Psoas muscle (tissue), 8 donors: ENCODE results near the gene LRRIQ3. TPM values are rescaled to one million over a fixed set of nuclear protein-coding genes. Genes with fewer than 3 reads are reported as not detected.
"Not testable (repeated sequence)": the region's sequence is repeated elsewhere in the genome, so short reads cannot be mapped to it uniquely, and the experiment has no call there.

Source experiments
- ATAC-seq, 4 donors: fragments of 200-7000 bp; cut with Tn5 transposase; one replicate each; pipeline ENCODE4 v1.9.1; 2020; ENCODE audit warnings: moderate library complexity in 3 of 4, mild to moderate bottlenecking in 2 of 4
- DNase-seq, 2 donors: peaks; one replicate each; pipeline ENCODE4 v3.0.0-alpha.2; 2020
- H3K27ac ChIP-seq: fragments of 200-600 bp; one replicate; pipeline ENCODE4 v1.8.0; 2022
- H3K27me3 ChIP-seq, 3 donors: fragments of 200-600 bp in 1 of 3; one replicate each; pipeline versions ENCODE4 v1.6.1 to v1.8.0; 2013 to 2022; ENCODE audit warnings: low read length in 2 of 3, mild to moderate bottlenecking in 2 of 3, moderate library complexity in 1 of 3; ENCODE audit not compliant: insufficient read depth in 3 of 3
- H3K36me3 ChIP-seq, 2 donors: fragments of 200-600 bp in 1 of 2; one replicate each; pipeline versions ENCODE4 v1.6.1 to v1.8.0; 2013 to 2022; ENCODE audit warnings: low read depth in 1 of 2, mild to moderate bottlenecking in 1 of 2, moderate library complexity in 1 of 2; ENCODE audit not compliant: insufficient read depth in 1 of 2
- H3K4me1 ChIP-seq: fragments of 200-600 bp; one replicate; pipeline ENCODE4 v1.8.0; 2022
- H3K4me3 ChIP-seq: fragments of 200-600 bp; one replicate; pipeline ENCODE4 v1.8.0; 2022; ENCODE audit warnings: mild to moderate bottlenecking
- H3K9me3 ChIP-seq: fragments of 200-600 bp; one replicate; pipeline ENCODE4 v1.8.0; 2022
- CTCF ChIP-seq: fragments of 200-600 bp; IDR thresholded peaks from one replicate; pipeline ENCODE4 v1.8.0; 2022; ENCODE audit warnings: antibody characterized with exemption
- WGBS, 3 donors: extraction: QIAGEN DNeasy Blood & Tissue Kit; methylation state at CpG; one replicate each; pipeline versions ENCODE4 v1.1.6 to v1.1.7; 2013; 5-methylcytosine and 5-hydroxymethylcytosine counted together
- intact Hi-C, 2 donors: fragments of 100-400 bp; cut with DNase I; formaldehyde crosslinking; loops; one replicate each; pipeline versions ENCODE4 v1.11.0 to v1.14.2; 2022
- polyA plus RNA-seq, 3 donors: library from polyadenylated mRNA; stranded (reverse); fragments of 200-250 nt; gene quantifications; one replicate each; pipeline ENCODE4 v1.2.3, GENCODE V29; 2013
- total RNA-seq, 4 donors: library from RNA; stranded (reverse); fragmentation: NEBNext Ultra II Directional in 2 of 4; extraction: Animal tissue kit (Norgen Biotek cat#: 25700) in 2 of 4; gene quantifications; one replicate each; pipeline versions ENCODE4 v1.2.1 to v1.2.4, GENCODE V29; 2021 to 2023
- donor health status: healthy with polysubstance abuse.
- donor health status: DM: no; HTN: no; CAD: no; lungs with moderate emphysema.
- donor health status: Bipolar disorder and iron deficiency.
- donor health status: healthy.
- donor health status: DM: yes; HTN: yes; CAD: no.
- donor health status: DM: no; HTN: no; CAD: no.
- donor health status: DM: no; HTN: no; CAD: no.
- donor health status: DM: yes; HTN: yes; CAD: no.

LRRIQ3 gene
- total and polyA plus RNA-seq, 7 donors = 0.19 to 1.3 (median 0.45) TPM

DNA sequence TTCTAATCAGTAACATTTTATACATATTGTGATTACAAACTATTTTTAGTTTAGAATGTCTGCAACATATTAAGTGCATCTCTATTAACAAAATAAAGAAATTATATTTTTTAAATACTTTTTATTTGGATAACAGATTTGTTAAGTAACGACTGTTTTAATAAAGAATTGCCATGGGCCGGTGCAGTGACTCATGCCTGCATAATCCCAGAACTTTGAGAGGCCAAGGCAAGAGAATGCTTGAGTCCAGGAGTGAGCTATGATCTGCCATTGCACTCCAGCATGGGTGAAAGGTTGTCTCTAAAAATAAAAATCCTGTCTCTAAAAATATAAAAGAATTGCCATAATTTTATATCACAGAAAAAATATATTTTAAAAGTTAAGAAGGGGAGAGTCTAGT is 4.1 kb downstream of the LRRIQ3 start:
- ATAC-seq (no peak), DNase-seq (no peak)
- Histone ChIP-seq H3K4me3 (no peak overlapping the region), H3K27ac (no peak overlapping the region), H3K4me1 (no peaks in the 10 kb centered on the region), H3K9me3 (no peaks in the 10 kb centered on the region), H3K27me3 (no peaks in the 10 kb centered on the region), H3K36me3 (no peaks in the 10 kb centered on the region)
- intact Hi-C loops = no loop called here
- WGBS, 3 donors = 24 to 48% (median 27%) methylated on average over 2 of the region's 2 CpGs
- no peak for TF ChIP-seq CTCF

- no peak for DNase-seq
- Histone ChIP-seq H3K27ac (no peak overlapping the region), H3K9me3 (no peaks in the 10 kb centered on the region), H3K27me3 (no peaks in the 10 kb centered on the region), H3K36me3 (no peaks in the 10 kb centered on the region), H3K4me1 (no peaks in the 10 kb centered on the region), H3K4me3 (no peak overlapping the region)
- intact Hi-C loops = no loop called here
- TF ChIP-seq CTCF = no peak
- ATAC-seq = no peak
Observed at GRCh38 chr1:74180490-74180889, 17.5 kb downstream of the LRRIQ3 start.

DNA sequence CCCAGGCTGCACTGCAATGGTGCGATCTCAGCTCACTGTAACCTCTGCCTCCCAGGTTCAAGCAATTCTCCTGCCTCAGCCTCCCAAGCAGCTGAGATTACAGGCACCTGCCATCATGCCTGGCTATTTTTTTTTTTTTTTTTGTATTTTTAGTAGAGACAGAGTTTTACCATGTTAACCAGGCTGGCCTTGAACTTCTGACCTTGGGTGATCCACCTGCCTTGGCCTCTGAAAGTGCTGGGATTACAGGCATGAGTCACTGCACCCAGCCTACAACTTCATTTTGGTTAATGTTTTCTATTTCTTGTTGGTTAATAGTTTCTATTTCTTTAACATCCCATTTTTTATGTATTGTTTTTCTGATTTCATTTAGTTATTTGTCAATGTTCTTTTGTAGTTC is 23.6 kb downstream of the LRRIQ3 start:
- DNase-seq, H3K4me1 ChIP-seq, H3K36me3 ChIP-seq, ATAC-seq, intact Hi-C loops, H3K27me3 ChIP-seq, H3K9me3 ChIP-seq, H3K27ac ChIP-seq, H3K4me3 ChIP-seq: not testable (repeated sequence)
- 73 to 82% (median 81%) methylated on average over 1 of the region's 1 CpG for WGBS, 3 donors

- 69 to 75% (median 71%) methylated on average over 5 of the region's 5 CpGs for WGBS, 3 donors
- Histone ChIP-seq H3K27me3 (no peaks in the 10 kb centered on the region), H3K36me3 (no peaks in the 10 kb centered on the region), H3K4me1 (no peaks in the 10 kb centered on the region), H3K9me3 (no peaks in the 10 kb centered on the region), H3K4me3 (no peak overlapping the region), H3K27ac (no peak overlapping the region)
- intact Hi-C loops = no loop called here
- TF ChIP-seq CTCF = no peak
- no peak for DNase-seq
- ATAC-seq = no peak
Observed at GRCh38 chr1:74162333-74162732, 35.6 kb downstream of the LRRIQ3 start.

DNA sequence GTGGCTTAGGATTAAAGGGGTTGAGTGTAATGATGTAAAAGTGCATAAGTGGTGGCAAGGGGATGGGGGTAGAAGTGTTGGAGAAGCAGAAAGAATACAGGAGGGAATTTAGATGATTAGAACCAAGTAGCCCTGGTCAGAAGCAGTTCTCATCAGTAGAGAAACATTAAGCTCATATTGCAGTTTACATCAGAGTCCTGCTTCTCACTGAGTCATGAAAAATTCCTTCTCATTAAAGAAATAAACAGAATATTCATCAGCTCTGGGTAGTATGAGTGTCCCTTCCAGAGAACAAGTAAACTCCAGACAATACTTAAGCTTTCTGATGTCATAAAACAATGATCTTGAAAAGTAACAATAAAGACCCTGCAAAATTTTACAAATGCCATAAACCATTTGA is 36.5 kb downstream of the LRRIQ3 start:
- Histone ChIP-seq H3K27ac (no peak overlapping the region), H3K27me3 (no peaks in the 10 kb centered on the region), H3K36me3 (no peaks in the 10 kb centered on the region), H3K4me1 (no peaks in the 10 kb centered on the region), H3K4me3 (no peak overlapping the region), H3K9me3 (no peaks in the 10 kb centered on the region)
- ATAC-seq (no peak), DNase-seq (no peak)
- TF ChIP-seq CTCF = no peak
- intact Hi-C loops = no loop called here
